Esophagus squamous epithelium (tissue), 4 donors: Measurements from ENCODE around the gene DNAJC17.

Experiments used
- CTCF ChIP-seq, 6 experiments: fragments of 450-650 bp in 4 of 6; fragments of 200-600 bp in 2 of 6; sonication (generic) in 2 of 6; IDR thresholded peaks; one replicate each; pipeline ENCODE4 v1.5.1; 2016 to 2019; ENCODE audit warnings: antibody characterized with exemption in 6 of 6, mild to moderate bottlenecking in 4 of 6, moderate library complexity in 4 of 6
- POLR2A ChIP-seq, 4 donors: fragments of 450-650 bp; IDR thresholded peaks; one replicate each; pipeline ENCODE4 v1.6.1; 2017; ENCODE audit warnings: antibody characterized with exemption in 4 of 4, mild to moderate bottlenecking in 4 of 4, moderate library complexity in 3 of 4

GRCh38 chr15:40739047-40739446 lies 68.2 kb downstream of the DNAJC17 start:
- TF ChIP-seq POLR2A (IDR thresholded peaks at IDR 0.05) (no peak), CTCF (IDR thresholded peaks at IDR 0.05) (no peak)
